Glutamatergic neuron (in vitro differentiated cells): ENCODE data around the gene EML5. TPM values are rescaled to one million over a fixed set of nuclear protein-coding genes. Genes with fewer than 3 reads are reported as not detected.

Experiments used
- DNase-seq: peaks from one replicate; pipeline ENCODE4 v3.0.0; 2022
- H3K27ac Mint-ChIP-seq: one replicate; pipeline ENCODE4 v1.8.0; 2020; ENCODE audit warnings: mild to moderate bottlenecking, mixed read lengths, inconsistent platforms; ENCODE audit not compliant: unreplicated experiment
- H3K27me3 Mint-ChIP-seq: one replicate; pipeline ENCODE4 v1.8.0; 2020; ENCODE audit warnings: mild to moderate bottlenecking, moderate library complexity, mixed read lengths, inconsistent platforms; ENCODE audit not compliant: unreplicated experiment
- H3K36me3 Mint-ChIP-seq: one replicate; pipeline ENCODE4 v1.8.0; 2020; ENCODE audit warnings: mild to moderate bottlenecking, mixed read lengths, inconsistent platforms; ENCODE audit not compliant: unreplicated experiment
- H3K4me1 Mint-ChIP-seq: one replicate; pipeline ENCODE4 v1.8.0; 2020; ENCODE audit warnings: mild to moderate bottlenecking, low read depth, mixed read lengths, inconsistent platforms; ENCODE audit not compliant: unreplicated experiment
- H3K4me3 Mint-ChIP-seq: one replicate; pipeline ENCODE4 v1.8.0; 2020; ENCODE audit warnings: mild to moderate bottlenecking, mixed read lengths, inconsistent platforms; ENCODE audit not compliant: unreplicated experiment
- H3K9me3 Mint-ChIP-seq: one replicate; pipeline ENCODE4 v1.8.0; 2020; ENCODE audit warnings: mild to moderate bottlenecking, moderate library complexity, mixed read lengths, inconsistent platforms; ENCODE audit not compliant: unreplicated experiment
- CTCF ChIP-seq: fragments of 200-600 bp; sonication (generic); IDR thresholded peaks from one replicate; pipeline ENCODE4 v1.5.0; 2021; ENCODE audit not compliant: partially characterized antibody, unreplicated experiment
- total RNA-seq: library from RNA; stranded (reverse); fragmentation: NEBNext Ultra II Directional; extraction: Animal tissue kit (Norgen Biotek cat#: 25700); gene quantifications from one replicate; pipeline ENCODE4 v1.2.1, GENCODE V29; 2021; ENCODE audit not compliant: unreplicated experiment

EML5 gene
- total RNA-seq, 1 donor from 2014 or later: 2.1 TPM

DNA sequence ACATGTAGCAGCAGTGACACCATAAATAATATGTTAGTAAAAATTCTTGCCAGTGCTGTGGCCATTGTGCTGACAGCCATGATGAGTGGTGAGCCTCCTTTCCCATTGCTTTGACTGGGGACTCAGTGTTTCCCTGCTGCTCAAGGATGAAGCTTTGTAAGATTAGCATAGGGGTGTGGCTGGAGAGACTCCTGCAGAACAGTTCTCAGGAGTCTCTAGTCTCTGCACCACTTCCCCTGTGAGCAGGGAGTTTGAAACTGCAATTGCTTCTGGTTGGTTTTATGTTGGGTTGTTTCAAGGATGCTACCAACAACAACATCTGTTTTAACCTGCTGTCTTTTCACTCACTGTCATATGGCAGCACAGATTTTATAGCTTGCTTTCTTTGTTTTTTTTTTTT, 188.5 kb downstream of the EML5 start:
- H3K36me3 Mint-ChIP-seq: peaks cover 19% of the 10 kb centered on the region
- TF ChIP-seq CTCF: no peak

GRCh38 chr14:88599761-88600439, 192.9 kb downstream of the EML5 start:
- no peak for DNase-seq
- no peak overlapping the region for H3K4me3 Mint-ChIP-seq
- peaks cover 3% of the 10 kb centered on the region for H3K9me3 Mint-ChIP-seq
- no peak for TF ChIP-seq CTCF
- peaks cover 9% of the 10 kb centered on the region for H3K4me1 Mint-ChIP-seq
- H3K27ac Mint-ChIP-seq: peak overlapping the region; percentile 49
- peaks cover 21% of the 10 kb centered on the region for H3K36me3 Mint-ChIP-seq
- peaks cover 2% of the 10 kb centered on the region for H3K27me3 Mint-ChIP-seq

More for the DNA sequence above, 188.5 kb downstream of the EML5 start:
- H3K4me3 Mint-ChIP-seq: no peak overlapping the region
- peaks cover 6% of the 10 kb centered on the region for H3K4me1 Mint-ChIP-seq
- peak overlapping the region; percentile 68 for H3K27ac Mint-ChIP-seq
- peaks cover 3% of the 10 kb centered on the region for H3K9me3 Mint-ChIP-seq
- no peak for DNase-seq
- peaks cover 2% of the 10 kb centered on the region for H3K27me3 Mint-ChIP-seq

DNA sequence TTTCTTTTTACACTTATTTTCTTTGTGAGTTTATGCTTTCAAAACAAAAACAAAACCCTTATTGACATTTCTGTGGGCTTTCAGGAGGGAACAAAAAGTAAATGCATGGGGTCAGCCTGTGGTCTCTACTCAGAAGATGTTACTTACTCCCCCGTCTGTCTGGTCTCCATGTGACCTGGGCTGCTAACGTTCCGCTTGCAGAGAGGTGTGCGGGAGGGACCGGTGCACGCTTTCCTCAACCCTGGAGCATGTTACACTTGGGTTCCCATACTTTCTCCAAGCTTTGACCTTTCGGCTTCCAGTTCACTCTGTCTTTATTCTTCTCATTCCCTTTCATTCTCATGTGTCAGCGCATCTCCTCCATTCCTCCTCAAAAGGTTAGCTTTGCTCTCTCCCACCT, 193.4 kb downstream of the EML5 start:
- no peak for DNase-seq
- H3K4me3 Mint-ChIP-seq: no peak overlapping the region
- H3K27me3 Mint-ChIP-seq: peaks cover 2% of the 10 kb centered on the region
- H3K9me3 Mint-ChIP-seq: peaks cover 3% of the 10 kb centered on the region
- no peak overlapping the region for H3K27ac Mint-ChIP-seq
- peaks cover 21% of the 10 kb centered on the region for H3K36me3 Mint-ChIP-seq
- peaks cover 9% of the 10 kb centered on the region for H3K4me1 Mint-ChIP-seq
- no peak for TF ChIP-seq CTCF

GRCh38 chr14:88598097-88598675, 194.6 kb downstream of the EML5 start:
- H3K4me3 Mint-ChIP-seq: no peak overlapping the region
- no peak for DNase-seq
- no peaks in the 10 kb centered on the region for H3K9me3 Mint-ChIP-seq
- H3K36me3 Mint-ChIP-seq: peaks cover 21% of the 10 kb centered on the region
- peaks cover 4% of the 10 kb centered on the region for H3K4me1 Mint-ChIP-seq
- no peak for TF ChIP-seq CTCF
- H3K27me3 Mint-ChIP-seq: peaks cover 2% of the 10 kb centered on the region
- H3K27ac Mint-ChIP-seq: no peak overlapping the region

- DNase-seq: no peak
- peak overlapping the region; percentile 26 for H3K4me3 Mint-ChIP-seq
- no peak overlapping the region for H3K27ac Mint-ChIP-seq
- no peaks in the 10 kb centered on the region for H3K9me3 Mint-ChIP-seq
- H3K36me3 Mint-ChIP-seq: peaks cover 21% of the 10 kb centered on the region
- no peak for TF ChIP-seq CTCF
- peaks cover 4% of the 10 kb centered on the region for H3K4me1 Mint-ChIP-seq
- H3K27me3 Mint-ChIP-seq: peaks cover 2% of the 10 kb centered on the region
Observed at GRCh38 chr14:88597601-88598000, 195.2 kb downstream of the EML5 start.
